Measurements from ENCODE around the gene DDIT4L.

DNA sequence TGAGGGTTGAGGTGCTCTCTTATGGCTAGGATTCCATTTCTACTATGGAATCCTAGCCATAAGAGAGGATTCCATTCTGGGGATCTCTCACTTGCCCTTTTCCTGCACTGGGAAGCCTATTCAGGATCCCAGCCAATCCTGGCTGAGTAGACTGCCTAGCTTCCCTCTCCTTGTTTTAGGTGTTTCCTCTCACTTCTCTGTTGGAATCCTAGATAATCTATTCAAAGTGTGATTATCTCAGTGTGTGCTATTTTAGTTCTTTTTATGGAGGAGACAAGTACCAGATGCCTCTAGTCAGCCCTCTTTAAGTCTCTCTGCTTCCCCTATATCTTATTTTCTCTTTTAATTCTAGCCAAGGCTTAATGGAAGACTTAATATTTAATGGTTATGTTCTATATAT lies 34.5 kb upstream of the DDIT4L start:
- TF ChIP-seq, protein P1, sequence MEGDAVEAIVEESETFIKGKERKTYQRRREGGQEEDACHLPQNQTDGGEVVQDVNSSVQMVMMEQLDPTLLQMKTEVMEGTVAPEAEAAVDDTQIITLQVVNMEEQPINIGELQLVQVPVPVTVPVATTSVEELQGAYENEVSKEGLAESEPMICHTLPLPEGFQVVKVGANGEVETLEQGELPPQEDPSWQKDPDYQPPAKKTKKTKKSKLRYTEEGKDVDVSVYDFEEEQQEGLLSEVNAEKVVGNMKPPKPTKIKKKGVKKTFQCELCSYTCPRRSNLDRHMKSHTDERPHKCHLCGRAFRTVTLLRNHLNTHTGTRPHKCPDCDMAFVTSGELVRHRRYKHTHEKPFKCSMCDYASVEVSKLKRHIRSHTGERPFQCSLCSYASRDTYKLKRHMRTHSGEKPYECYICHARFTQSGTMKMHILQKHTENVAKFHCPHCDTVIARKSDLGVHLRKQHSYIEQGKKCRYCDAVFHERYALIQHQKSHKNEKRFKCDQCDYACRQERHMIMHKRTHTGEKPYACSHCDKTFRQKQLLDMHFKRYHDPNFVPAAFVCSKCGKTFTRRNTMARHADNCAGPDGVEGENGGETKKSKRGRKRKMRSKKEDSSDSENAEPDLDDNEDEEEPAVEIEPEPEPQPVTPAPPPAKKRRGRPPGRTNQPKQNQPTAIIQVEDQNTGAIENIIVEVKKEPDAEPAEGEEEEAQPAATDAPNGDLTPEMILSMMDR (IDR thresholded peaks at IDR 0.05): no peak
- TF ChIP-seq POLR2AphosphoS5 (IDR thresholded peaks at IDR 0.05; ENCODE audit: insufficient read depth in 1 of 2, low read depth in 1 of 2): no peak
